ENCODE data around the gene UTP11. TPM values are rescaled to one million over a fixed set of nuclear protein-coding genes. Genes with fewer than 3 reads are reported as not detected.

UTP11 gene
- total and polyA plus RNA-seq, 2 experiments from 2014 or later = 37.1 to 51.0 TPM

GRCh38 chr1:38028105-38028591 lies 15.6 kb downstream of the UTP11 start:
- 49 to 70% methylated on average over 3 of the region's 3 CpGs for WGBS, 2 experiments (ENCODE audit: low coverage in 1 of 2, low lambda C conversion rate in 2 of 2, missing lambda C conversion rate in 2 of 2)
- in situ Hi-C loops (cut with MboI) = loop anchor here (10.0 kb wide), 1 partner anchor 797 kb away; no protein-coding TSS in a partner anchor

GRCh38 chr1:38028671-38029070 lies 16.1 kb downstream of the UTP11 start:
- H2AFZ ChIP-seq = no peak overlapping the region

More at GRCh38 chr1:38028105-38028591, 15.6 kb downstream of the UTP11 start:
- Histone ChIP-seq H3K27ac (no peak overlapping the region), H3K9me3 (ENCODE audit: low read depth) (no peaks in the 10 kb centered on the region), H2AFZ (no peak overlapping the region), H3K4me2 (ENCODE audit: unreplicated experiment) (no peak overlapping the region), H3K4me1 (ENCODE audit: insufficient read depth) (peaks cover 28% of the 10 kb centered on the region), H3K9me2 (ENCODE audit: insufficient read depth) (no peaks in the 10 kb centered on the region), H4K20me1 (ENCODE audit: insufficient read depth) (no peaks in the 10 kb centered on the region), H3K27me3 (replicated peaks; ENCODE audit: insufficient read depth) (no peaks in the 10 kb centered on the region), H3F3A (ENCODE audit: insufficient read depth) (peaks cover 21% of the 10 kb centered on the region; the same call in 1 of the 2 replicates), H3K36me3 (ENCODE audit: low read depth) (peaks cover 19% of the 10 kb centered on the region), H3K4me3 (no peak overlapping the region), H3K9ac (0 out of 2 replicates have a peak overlapping the region, but pooled peaks have one; percentile 8), H3K79me2 (ENCODE audit: insufficient read depth) (no peaks in the 10 kb centered on the region)
- TF ChIP-seq EZH2phosphoT487 (IDR thresholded peaks at IDR 0.05; ENCODE audit: insufficient read depth, low read depth) = no peak
- DNase-seq = peak; percentile 51

GRCh38 chr1:38029081-38029681 lies 16.6 kb downstream of the UTP11 start:
- Histone ChIP-seq H3F3A (ENCODE audit: insufficient read depth) (peaks cover 21% of the 10 kb centered on the region; the same call in 1 of the 2 replicates), H3K4me2 (ENCODE audit: unreplicated experiment) (peak overlapping the region; percentile 70), H3K27ac (no peak overlapping the region), H3K4me1 (ENCODE audit: insufficient read depth) (peaks cover 28% of the 10 kb centered on the region), H3K9ac (peak overlapping the region; percentile 54), H3K9me2 (ENCODE audit: insufficient read depth) (no peaks in the 10 kb centered on the region), H3K36me3 (ENCODE audit: low read depth) (peaks cover 8% of the 10 kb centered on the region; the same call in 1 of the 2 replicates), H2AFZ (peak overlapping the region; percentile 26; the same call in 1 of the 2 replicates), H3K9me3 (ENCODE audit: low read depth) (no peaks in the 10 kb centered on the region), H3K79me2 (ENCODE audit: insufficient read depth) (no peaks in the 10 kb centered on the region), H3K27me3 (replicated peaks; ENCODE audit: insufficient read depth) (no peaks in the 10 kb centered on the region), H4K20me1 (ENCODE audit: insufficient read depth) (no peaks in the 10 kb centered on the region), H3K4me3 (no peak overlapping the region)
- TF ChIP-seq EZH2phosphoT487 (IDR thresholded peaks at IDR 0.05; ENCODE audit: insufficient read depth, low read depth) = no peak
- TF ChIP-seq EZH2 (IDR thresholded peaks at IDR 0.05; ENCODE audit: insufficient read depth, poor library complexity, severe bottlenecking) = no peak
- in situ Hi-C loops (cut with MboI) = loop anchor here (10.0 kb wide), 1 partner anchor 796 kb away; no protein-coding TSS in a partner anchor
- 21 to 26% methylated on average over 23 of the region's 23 CpGs for WGBS, 2 experiments (ENCODE audit: low coverage in 1 of 2, low lambda C conversion rate in 2 of 2, missing lambda C conversion rate in 2 of 2)
- peak; percentile 49 for DNase-seq

More at GRCh38 chr1:38028671-38029070, 16.1 kb downstream of the UTP11 start:
- Histone ChIP-seq H3K9me3 (ENCODE audit: low read depth) (no peaks in the 10 kb centered on the region), H3F3A (ENCODE audit: insufficient read depth) (peaks cover 21% of the 10 kb centered on the region; the same call in 1 of the 2 replicates), H3K79me2 (ENCODE audit: insufficient read depth) (no peaks in the 10 kb centered on the region), H3K27ac (no peak overlapping the region), H3K27me3 (replicated peaks; ENCODE audit: insufficient read depth) (no peaks in the 10 kb centered on the region), H3K9me2 (ENCODE audit: insufficient read depth) (no peaks in the 10 kb centered on the region), H4K20me1 (ENCODE audit: insufficient read depth) (no peaks in the 10 kb centered on the region), H3K36me3 (ENCODE audit: low read depth) (peaks cover 13% of the 10 kb centered on the region), H3K9ac (no peak overlapping the region), H3K4me3 (no peak overlapping the region), H3K4me1 (ENCODE audit: insufficient read depth) (peaks cover 28% of the 10 kb centered on the region), H3K4me2 (ENCODE audit: unreplicated experiment) (no peak overlapping the region)
- TF ChIP-seq EZH2phosphoT487 (IDR thresholded peaks at IDR 0.05; ENCODE audit: insufficient read depth, low read depth) (no peak), EZH2 (IDR thresholded peaks at IDR 0.05; ENCODE audit: insufficient read depth, poor library complexity, severe bottlenecking) (no peak)
- in situ Hi-C loops (cut with MboI) = loop anchor here (10.0 kb wide), 1 partner anchor 796 kb away; no protein-coding TSS in a partner anchor
- DNase-seq = no peak
- 26 to 33% methylated on average over 2 of the region's 2 CpGs for WGBS, 2 experiments (ENCODE audit: low coverage in 1 of 2, low lambda C conversion rate in 2 of 2, missing lambda C conversion rate in 2 of 2)

- in situ Hi-C loops (cut with MboI) = loop anchor here (10.0 kb wide), 1 partner anchor 795 kb away; no protein-coding TSS in a partner anchor
These were observed 17.4 kb downstream of the UTP11 start for GRCh38 chr1:38029685-38030511.

More at GRCh38 chr1:38029685-38030511, 17.4 kb downstream of the UTP11 start:
- Histone ChIP-seq H2AFZ (peak overlapping the region; percentile 26; the same call in 1 of the 2 replicates), H3K4me2 (ENCODE audit: unreplicated experiment) (peak overlapping the region; percentile 70), H3K9me2 (ENCODE audit: insufficient read depth) (no peaks in the 10 kb centered on the region), H3K9me3 (ENCODE audit: low read depth) (no peaks in the 10 kb centered on the region), H3F3A (ENCODE audit: insufficient read depth) (peaks cover 21% of the 10 kb centered on the region; the same call in 1 of the 2 replicates), H3K79me2 (ENCODE audit: insufficient read depth) (no peaks in the 10 kb centered on the region), H3K36me3 (ENCODE audit: low read depth) (peaks cover 4% of the 10 kb centered on the region; the same call in 1 of the 2 replicates), H3K27me3 (replicated peaks; ENCODE audit: insufficient read depth) (no peaks in the 10 kb centered on the region), H3K4me3 (0 out of 2 replicates have a peak overlapping the region, but pooled peaks have one; percentile 28), H4K20me1 (ENCODE audit: insufficient read depth) (no peaks in the 10 kb centered on the region), H3K9ac (peak overlapping the region; percentile 54), H3K4me1 (ENCODE audit: insufficient read depth) (peaks cover 28% of the 10 kb centered on the region), H3K27ac (no peak overlapping the region)
- WGBS, 2 experiments (ENCODE audit: low coverage in 1 of 2, low lambda C conversion rate in 2 of 2, missing lambda C conversion rate in 2 of 2) = 15 to 16% methylated on average over 12 of the region's 12 CpGs
- DNase-seq = peak; percentile 82
- TF ChIP-seq EZH2phosphoT487 (IDR thresholded peaks at IDR 0.05; ENCODE audit: insufficient read depth, low read depth) (no peak), EZH2 (IDR thresholded peaks at IDR 0.05; ENCODE audit: insufficient read depth, poor library complexity, severe bottlenecking) (no peak)

Data from GM23248 (cell line).